Testis (tissue), 3 donors: ENCODE data around the gene ABHD2. TPM values are rescaled to one million over a fixed set of nuclear protein-coding genes. Genes with fewer than 3 reads are reported as not detected.

Source experiments
- DNase-seq: peaks from one replicate; pipeline ENCODE4 v3.0.0-alpha.2; 2019
- H3K27ac ChIP-seq, 2 donors: fragments of 200-600 bp; sonication (generic); one replicate each; pipeline ENCODE4 v1.5.1; 2019
- H3K27me3 ChIP-seq: fragments of 200-600 bp; sonication (generic); one replicate; pipeline ENCODE4 v1.5.1; 2019
- H3K36me3 ChIP-seq: fragments of 200-600 bp; sonication (generic); one replicate; pipeline ENCODE4 v1.5.1; 2017; ENCODE audit warnings: low read depth; ENCODE audit errors: missing control alignments
- H3K4me1 ChIP-seq: fragments of 200-600 bp; sonication (generic); one replicate; pipeline ENCODE4 v1.5.1; 2019
- H3K4me3 ChIP-seq, 2 donors: fragments of 200-600 bp; sonication (generic); one replicate each; pipeline ENCODE4 v1.5.1; 2017 to 2019
- H3K9me3 ChIP-seq: fragments of 200-600 bp; sonication (generic); one replicate; pipeline ENCODE4 v1.5.1; 2017
- POLR2A ChIP-seq: fragments of 450-650 bp; IDR thresholded peaks from one replicate; pipeline ENCODE4 v1.6.1; 2017; ENCODE audit warnings: antibody characterized with exemption, mild to moderate bottlenecking, moderate library complexity
- WGBS, 2 donors: methylation state at CpG; one replicate each; pipeline ENCODE4 v1.1.5; 2018; 5-methylcytosine and 5-hydroxymethylcytosine counted together
- intact Hi-C: fragments of 100-400 bp; cut with DNase I; formaldehyde crosslinking; loops from one replicate; pipeline ENCODE4 v1.15.1; 2023; ENCODE audit warnings: low total_unique reads
- polyA plus RNA-seq: library from polyadenylated mRNA; stranded (reverse); fragments of 350-450 nt; fragmentation: Illumina TruSeq; extraction: RNeasy Lipid Tissue Mini Kit (QIAGEN cat#74804); gene quantifications from one replicate; pipeline ENCODE4 v1.2.3, GENCODE V29; 2014; ENCODE audit warnings: low read depth, low replicate concordance; ENCODE audit not compliant: insufficient read depth
- total RNA-seq, 2 donors: library from RNA; depleted of rRNA; stranded (reverse); fragments of >200 nt; gene quantifications; one replicate each; pipeline ENCODE4 v1.2.3, GENCODE V29; 2016
- TF ChIP-seq, protein P1 (sequence below), 3 experiments: fragments of 450-650 bp in 2 of 3; fragments of 200-600 bp in 1 of 3; sonication (generic) in 1 of 3; IDR thresholded peaks; one replicate each; pipeline ENCODE4 v1.5.1; 2016 to 2019; ENCODE audit warnings: antibody characterized with exemption in 3 of 3, mild to moderate bottlenecking in 2 of 3, moderate library complexity in 1 of 3

ABHD2 gene
- total and polyA plus RNA-seq, 3 donors from 2014 or later = 82.5 to 214 (median 109) TPM

- intact Hi-C loops = no loop called here
- Histone ChIP-seq H3K9me3 (no peaks in the 10 kb centered on the region), H3K4me3 (no peak overlapping the region), H3K36me3 (no peaks in the 10 kb centered on the region), H3K27me3 (no peaks in the 10 kb centered on the region), H3K27ac (peak overlapping the region; percentile 39 to 62), H3K4me1 (peaks cover 28% of the 10 kb centered on the region)
- no peak for DNase-seq
- TF ChIP-seq POLR2A = no peak
- TF ChIP-seq, protein P1, sequence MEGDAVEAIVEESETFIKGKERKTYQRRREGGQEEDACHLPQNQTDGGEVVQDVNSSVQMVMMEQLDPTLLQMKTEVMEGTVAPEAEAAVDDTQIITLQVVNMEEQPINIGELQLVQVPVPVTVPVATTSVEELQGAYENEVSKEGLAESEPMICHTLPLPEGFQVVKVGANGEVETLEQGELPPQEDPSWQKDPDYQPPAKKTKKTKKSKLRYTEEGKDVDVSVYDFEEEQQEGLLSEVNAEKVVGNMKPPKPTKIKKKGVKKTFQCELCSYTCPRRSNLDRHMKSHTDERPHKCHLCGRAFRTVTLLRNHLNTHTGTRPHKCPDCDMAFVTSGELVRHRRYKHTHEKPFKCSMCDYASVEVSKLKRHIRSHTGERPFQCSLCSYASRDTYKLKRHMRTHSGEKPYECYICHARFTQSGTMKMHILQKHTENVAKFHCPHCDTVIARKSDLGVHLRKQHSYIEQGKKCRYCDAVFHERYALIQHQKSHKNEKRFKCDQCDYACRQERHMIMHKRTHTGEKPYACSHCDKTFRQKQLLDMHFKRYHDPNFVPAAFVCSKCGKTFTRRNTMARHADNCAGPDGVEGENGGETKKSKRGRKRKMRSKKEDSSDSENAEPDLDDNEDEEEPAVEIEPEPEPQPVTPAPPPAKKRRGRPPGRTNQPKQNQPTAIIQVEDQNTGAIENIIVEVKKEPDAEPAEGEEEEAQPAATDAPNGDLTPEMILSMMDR (IDR thresholded peaks at IDR 0.05) = no peak
- WGBS, 2 donors = 81 to 86% methylated on average over 12 of the region's 12 CpGs
These were observed 48.0 kb downstream of the ABHD2 start for GRCh38 chr15:89136078-89136806.

DNA sequence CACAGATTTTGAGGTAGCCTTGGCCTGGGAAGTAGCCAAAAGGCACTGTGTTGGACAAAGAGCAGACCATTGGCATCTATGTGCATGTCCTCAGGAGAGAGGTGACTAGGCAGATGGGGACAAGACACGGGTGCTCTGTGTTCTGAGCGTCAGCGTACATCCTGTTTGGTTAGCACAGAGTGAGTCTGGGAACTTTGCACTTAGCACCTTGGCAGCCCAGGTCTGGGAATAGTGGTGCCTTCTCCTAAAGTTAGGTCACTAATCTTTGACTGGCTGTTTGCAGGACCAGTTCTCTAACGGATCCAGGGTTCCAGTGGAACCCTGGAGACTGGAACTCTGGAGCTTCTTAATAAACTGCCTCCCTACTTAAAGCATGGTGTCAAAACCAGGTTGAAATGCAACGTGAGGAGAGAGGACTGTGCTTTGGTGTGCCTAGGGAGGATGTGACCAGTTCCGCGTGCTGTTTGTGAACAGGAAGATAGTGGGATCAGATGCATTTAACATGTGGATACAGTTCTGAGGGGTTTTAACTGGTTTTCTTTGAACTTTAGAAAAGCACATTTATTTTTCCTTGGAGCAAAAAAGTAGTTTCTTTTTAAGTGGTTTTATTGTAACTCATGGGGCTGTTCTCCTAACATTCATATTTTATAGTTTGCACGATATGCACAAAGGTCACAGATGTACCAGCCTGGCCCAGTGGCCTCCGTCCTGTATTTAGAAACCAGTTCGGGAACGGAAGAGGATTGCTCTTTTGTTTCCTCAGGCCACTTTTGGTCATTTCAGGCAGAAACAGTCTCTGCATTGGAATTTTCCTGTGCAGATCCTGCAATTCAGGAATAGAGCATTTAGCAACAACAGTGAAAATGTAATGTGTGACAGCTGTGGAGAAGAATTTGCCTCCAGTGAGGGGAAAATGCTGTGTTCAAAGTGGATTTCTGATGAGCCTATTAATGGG is 48.8 kb downstream of the ABHD2 start:
- Histone ChIP-seq H3K27ac (peak overlapping the region; percentile 39 to 62), H3K9me3 (no peaks in the 10 kb centered on the region), H3K4me3 (no peak overlapping the region), H3K36me3 (no peaks in the 10 kb centered on the region), H3K4me1 (peaks cover 28% of the 10 kb centered on the region), H3K27me3 (no peaks in the 10 kb centered on the region)
- intact Hi-C loops = no loop called here
- no peak for TF ChIP-seq POLR2A
- TF ChIP-seq, protein P1 (IDR thresholded peaks at IDR 0.05) = no peak
- 48 to 56% methylated on average over 11 of the region's 11 CpGs for WGBS, 2 donors
- DNase-seq = no peak

DNA sequence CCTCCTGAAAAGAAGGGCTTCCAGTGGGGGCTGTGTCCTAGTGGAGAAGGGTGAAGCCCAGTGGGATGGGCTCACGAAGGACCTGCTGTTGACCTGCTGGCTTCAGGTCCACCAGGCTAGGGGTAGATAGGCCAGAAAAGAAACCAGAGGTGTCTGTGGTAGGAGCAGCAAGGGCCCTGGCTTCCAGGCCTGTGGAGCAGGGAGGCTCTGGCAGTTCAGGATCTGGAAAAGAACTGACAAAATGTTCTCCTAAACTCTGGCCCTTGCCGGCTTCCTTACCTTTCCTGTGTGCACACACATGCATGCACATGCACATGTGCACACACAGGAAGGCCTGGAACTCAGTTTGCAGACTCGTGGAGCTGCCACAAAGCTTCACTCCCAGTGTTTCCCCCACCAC is 49.7 kb downstream of the ABHD2 start:
- Histone ChIP-seq H3K4me3 (no peak overlapping the region), H3K4me1 (peaks cover 25% of the 10 kb centered on the region), H3K27ac (peak overlapping the region in 1 of 2 donors; percentile 62), H3K9me3 (no peaks in the 10 kb centered on the region), H3K27me3 (no peaks in the 10 kb centered on the region), H3K36me3 (no peaks in the 10 kb centered on the region)
- intact Hi-C loops = no loop called here
- TF ChIP-seq, protein P1 (IDR thresholded peaks at IDR 0.05) = no peak
- TF ChIP-seq POLR2A = no peak
- no peak for DNase-seq
- WGBS, 2 donors = 70 to 71% methylated on average over 3 of the region's 3 CpGs

GRCh38 chr15:89138999-89139612 is 50.9 kb downstream of the ABHD2 start:
- Histone ChIP-seq H3K27ac (peak overlapping the region in 1 of 2 donors; percentile 41), H3K36me3 (no peaks in the 10 kb centered on the region), H3K4me3 (no peak overlapping the region), H3K4me1 (peaks cover 24% of the 10 kb centered on the region), H3K27me3 (no peaks in the 10 kb centered on the region), H3K9me3 (no peaks in the 10 kb centered on the region)
- TF ChIP-seq, protein P1 (IDR thresholded peaks at IDR 0.05) = no peak
- no peak for TF ChIP-seq POLR2A
- no peak for DNase-seq
- intact Hi-C loops = no loop called here
- WGBS, 2 donors = 86 to 91% methylated on average over 10 of the region's 10 CpGs
